GM12892 (cell line): Measurements from ENCODE around the gene TMEM94.

ENCODE experiments used
- POLR2A ChIP-seq: IDR thresholded peaks from 2 replicates; pipeline ENCODE4 v1.6.1; 2011; ENCODE audit warnings: low read depth, low read length, control low read depth
- POLR2AphosphoS5 ChIP-seq: IDR thresholded peaks from 2 replicates; pipeline ENCODE4 v1.6.1; 2011; ENCODE audit warnings: low read depth, low read length, control low read depth
- TAF1 ChIP-seq: IDR thresholded peaks from 2 replicates; pipeline ENCODE4 v1.6.1; 2011; ENCODE audit warnings: low read depth, mild to moderate bottlenecking, control low read depth, low read length, borderline replicate concordance

DNA sequence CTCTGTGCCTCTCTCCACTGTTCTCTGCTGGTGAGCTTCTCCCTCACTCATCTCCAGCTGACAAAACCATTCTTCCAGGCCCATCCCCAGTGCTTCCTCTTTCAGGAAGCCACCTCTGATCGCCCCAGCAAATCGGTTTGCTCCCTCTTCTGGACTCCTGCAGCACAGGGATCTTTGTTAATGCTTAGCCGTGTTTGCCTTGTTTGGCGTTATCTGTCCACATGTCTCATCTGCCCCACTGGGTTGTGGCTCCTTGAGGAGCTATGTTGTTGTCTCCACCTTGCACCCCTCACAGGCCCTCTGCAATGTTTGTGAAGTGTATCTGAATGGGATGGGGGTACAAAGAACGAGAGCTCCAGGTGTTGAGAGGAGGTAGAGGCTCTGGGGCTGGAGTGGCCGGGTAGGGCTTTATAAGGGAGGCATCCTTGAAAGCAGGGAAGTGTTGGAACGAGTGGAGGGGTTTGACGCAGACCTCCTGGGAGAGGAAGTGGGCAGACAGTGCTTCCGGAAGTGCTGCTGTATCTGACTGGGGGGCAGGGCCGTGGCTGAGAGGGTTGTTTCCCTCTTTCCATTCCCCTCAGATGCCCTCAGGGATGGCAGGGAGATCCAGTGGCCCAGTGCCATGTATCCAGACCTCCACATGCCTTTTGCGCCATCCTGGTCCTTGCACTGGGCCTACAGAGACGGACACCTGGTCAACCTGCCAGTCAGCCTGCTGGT lies 31.1 kb downstream of the TMEM94 start:
- TF ChIP-seq POLR2A (no peak), TAF1 (no peak), POLR2AphosphoS5 (no peak)
